ENCODE measurements around the gene WDR55.
A peak's percentile ranks its signal among the peaks of the same experiment; 100 is the strongest.

DNA sequence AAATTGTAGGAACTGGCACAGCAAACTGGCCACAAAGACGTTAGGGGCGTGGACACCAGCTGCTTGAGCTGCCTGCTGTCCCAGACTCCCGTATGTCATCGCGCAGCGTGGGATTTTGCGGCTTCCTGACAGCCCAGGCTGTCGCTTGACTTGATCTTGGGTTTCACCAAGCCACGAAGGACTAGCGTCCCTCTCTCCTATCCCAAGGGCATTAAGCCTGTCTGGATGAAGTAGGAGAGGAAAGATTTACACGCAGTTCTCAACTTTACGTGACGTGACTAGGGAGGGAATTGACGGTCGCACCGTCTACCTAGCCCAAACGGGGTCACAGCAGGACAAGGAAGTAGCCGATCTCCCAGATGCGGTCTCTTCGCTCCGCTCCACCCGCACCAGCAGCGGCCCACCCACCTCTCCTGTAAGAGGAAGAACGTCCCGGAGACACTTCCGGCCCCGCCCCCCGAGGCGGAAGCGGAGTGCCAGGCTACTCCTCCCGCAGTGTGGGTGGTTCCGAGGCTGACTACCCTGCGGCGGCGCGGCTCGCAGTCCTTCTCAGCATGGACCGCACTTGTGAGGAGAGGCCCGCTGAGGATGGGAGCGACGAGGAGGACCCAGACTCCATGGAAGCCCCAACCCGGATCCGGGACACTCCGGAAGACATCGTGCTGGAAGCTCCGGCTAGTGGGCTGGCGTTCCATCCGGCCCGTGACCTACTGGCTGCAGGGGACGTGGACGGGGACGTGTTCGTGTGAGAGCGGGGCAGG lies at the start of gene WDR55:
- TF ChIP-seq SIN3A (IDR thresholded peaks at IDR 0.05; ENCODE audit: borderline replicate concordance, insufficient read depth, low read depth, low read length) (peak; percentile 86; the same call in 1 of the 2 replicates), POLR2AphosphoS5 (IDR thresholded peaks at IDR 0.05; ENCODE audit: low read depth, low read length) (peak; percentile 93)
- TF ChIP-seq, protein P1, sequence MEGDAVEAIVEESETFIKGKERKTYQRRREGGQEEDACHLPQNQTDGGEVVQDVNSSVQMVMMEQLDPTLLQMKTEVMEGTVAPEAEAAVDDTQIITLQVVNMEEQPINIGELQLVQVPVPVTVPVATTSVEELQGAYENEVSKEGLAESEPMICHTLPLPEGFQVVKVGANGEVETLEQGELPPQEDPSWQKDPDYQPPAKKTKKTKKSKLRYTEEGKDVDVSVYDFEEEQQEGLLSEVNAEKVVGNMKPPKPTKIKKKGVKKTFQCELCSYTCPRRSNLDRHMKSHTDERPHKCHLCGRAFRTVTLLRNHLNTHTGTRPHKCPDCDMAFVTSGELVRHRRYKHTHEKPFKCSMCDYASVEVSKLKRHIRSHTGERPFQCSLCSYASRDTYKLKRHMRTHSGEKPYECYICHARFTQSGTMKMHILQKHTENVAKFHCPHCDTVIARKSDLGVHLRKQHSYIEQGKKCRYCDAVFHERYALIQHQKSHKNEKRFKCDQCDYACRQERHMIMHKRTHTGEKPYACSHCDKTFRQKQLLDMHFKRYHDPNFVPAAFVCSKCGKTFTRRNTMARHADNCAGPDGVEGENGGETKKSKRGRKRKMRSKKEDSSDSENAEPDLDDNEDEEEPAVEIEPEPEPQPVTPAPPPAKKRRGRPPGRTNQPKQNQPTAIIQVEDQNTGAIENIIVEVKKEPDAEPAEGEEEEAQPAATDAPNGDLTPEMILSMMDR (IDR thresholded peaks at IDR 0.05): no peak
- TF ChIP-seq, protein P2, sequence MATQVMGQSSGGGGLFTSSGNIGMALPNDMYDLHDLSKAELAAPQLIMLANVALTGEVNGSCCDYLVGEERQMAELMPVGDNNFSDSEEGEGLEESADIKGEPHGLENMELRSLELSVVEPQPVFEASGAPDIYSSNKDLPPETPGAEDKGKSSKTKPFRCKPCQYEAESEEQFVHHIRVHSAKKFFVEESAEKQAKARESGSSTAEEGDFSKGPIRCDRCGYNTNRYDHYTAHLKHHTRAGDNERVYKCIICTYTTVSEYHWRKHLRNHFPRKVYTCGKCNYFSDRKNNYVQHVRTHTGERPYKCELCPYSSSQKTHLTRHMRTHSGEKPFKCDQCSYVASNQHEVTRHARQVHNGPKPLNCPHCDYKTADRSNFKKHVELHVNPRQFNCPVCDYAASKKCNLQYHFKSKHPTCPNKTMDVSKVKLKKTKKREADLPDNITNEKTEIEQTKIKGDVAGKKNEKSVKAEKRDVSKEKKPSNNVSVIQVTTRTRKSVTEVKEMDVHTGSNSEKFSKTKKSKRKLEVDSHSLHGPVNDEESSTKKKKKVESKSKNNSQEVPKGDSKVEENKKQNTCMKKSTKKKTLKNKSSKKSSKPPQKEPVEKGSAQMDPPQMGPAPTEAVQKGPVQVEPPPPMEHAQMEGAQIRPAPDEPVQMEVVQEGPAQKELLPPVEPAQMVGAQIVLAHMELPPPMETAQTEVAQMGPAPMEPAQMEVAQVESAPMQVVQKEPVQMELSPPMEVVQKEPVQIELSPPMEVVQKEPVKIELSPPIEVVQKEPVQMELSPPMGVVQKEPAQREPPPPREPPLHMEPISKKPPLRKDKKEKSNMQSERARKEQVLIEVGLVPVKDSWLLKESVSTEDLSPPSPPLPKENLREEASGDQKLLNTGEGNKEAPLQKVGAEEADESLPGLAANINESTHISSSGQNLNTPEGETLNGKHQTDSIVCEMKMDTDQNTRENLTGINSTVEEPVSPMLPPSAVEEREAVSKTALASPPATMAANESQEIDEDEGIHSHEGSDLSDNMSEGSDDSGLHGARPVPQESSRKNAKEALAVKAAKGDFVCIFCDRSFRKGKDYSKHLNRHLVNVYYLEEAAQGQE (IDR thresholded peaks at IDR 0.05; ENCODE audit: insufficient read depth in 1 of 2, low read depth in 2 of 2, low read length in 1 of 2): 0 out of 4 replicates have a peak, but pooled peaks of 1 of the 2 experiments have one; percentile 41

Data from Panc1 (cell line).